ENCODE data around the gene HOXA4. TPM values are rescaled to one million over a fixed set of nuclear protein-coding genes. Genes with fewer than 3 reads are reported as not detected.

HOXA4 gene
- total and polyA plus RNA-seq, 7 experiments from 2014 or later = 0.41 TPM; not detected in 6

DNA sequence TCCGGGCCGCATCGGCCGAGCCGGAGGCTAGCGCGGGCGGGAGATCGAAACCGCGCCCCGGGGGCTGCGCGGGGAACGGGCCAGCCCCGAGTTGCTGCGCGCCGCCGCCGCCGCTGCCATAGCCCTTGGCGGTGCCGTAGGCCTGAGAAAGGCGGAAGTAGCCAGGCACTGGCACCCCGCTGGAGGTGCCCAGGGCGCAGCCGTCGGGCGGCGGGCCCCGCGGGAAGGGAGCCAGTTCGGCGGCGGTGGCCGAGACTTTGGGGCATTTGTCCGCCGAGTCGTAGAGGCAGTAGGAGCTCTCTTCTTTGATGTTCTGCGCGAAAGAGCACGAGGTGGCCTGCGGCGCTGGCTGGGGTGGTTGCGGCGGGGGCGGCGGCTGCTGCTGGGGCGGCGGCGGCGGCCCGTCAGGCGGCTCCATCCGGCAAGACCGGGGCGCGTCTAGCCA lies 43.0 kb upstream of the HOXA4 start:
- Histone ChIP-seq H3K27ac (ENCODE audit: low read depth, low read length) (no peak overlapping the region), H3K4me3 (ENCODE audit: low read length) (peak overlapping the region; percentile 36), H3K4me1 (ENCODE audit: control insufficient read depth in 2 of 2, insufficient read depth in 2 of 2, low read length in 2 of 2) (peaks cover 16 to 21% of the 10 kb centered on the region in 2 donors), H3K27me3 (ENCODE audit: control insufficient read depth in 2 of 2, insufficient read depth in 2 of 2, low read length in 2 of 2) (peaks cover 27 to 59% of the 10 kb centered on the region in 2 donors), H3K9me3 (ENCODE audit: control insufficient read depth in 2 of 3, low read length in 3 of 3) (no peaks in the 10 kb centered on the region), H3K36me3 (ENCODE audit: control insufficient read depth in 2 of 3, insufficient read depth in 3 of 3, low read length in 3 of 3) (no peaks in the 10 kb centered on the region)
- POLR2A ChIA-PET = interaction anchor here (1.1 to 1.8 kb wide), 3 partner anchors 17 to 26 kb away, joined by 3 to 4 read pairs (median 4); partner anchors contain the start of gene HOXA7
- peaks cover 13 to 38% (median 22%) of the 10 kb centered on the region in 7 donors for H3K4me1 Mint-ChIP-seq
- H3K27ac Mint-ChIP-seq = no peak overlapping the region
- peak overlapping the region in 3 of 10 donors; percentile 49 to 79 (median 75) for H3K4me3 Mint-ChIP-seq
- H3K9me3 Mint-ChIP-seq = peaks cover 0 to 16% (median 2%) of the 10 kb centered on the region in 11 donors
- ATAC-seq (peak; percentile 81), DNase-seq (peak in 3 of 9 donors; percentile 47 to 51 (median 51))
- CTCF ChIA-PET = interaction anchor here (0.9 kb wide), 1 partner anchor 9 kb away, joined by 4 read pairs; no protein-coding TSS in a partner anchor
- intact Hi-C loops (cut with micrococcal nuclease) = loop anchor here (1.0 to 5.0 kb wide), 5 partner anchors 12 to 971 kb away; partner anchors contain the start of genes CBX3 (in 1 of the 2), HNRNPA2B1 (in 1 of the 2) and HOXA7 (in 1 of the 2)
- peaks cover 0 to 4% (median 0%) of the 10 kb centered on the region in 5 donors for H3K36me3 Mint-ChIP-seq
- H3K27me3 Mint-ChIP-seq = peaks cover 61 to 70% (median 67%) of the 10 kb centered on the region in 5 donors

- Mint-ChIP-seq H3K27ac (peak overlapping the region in 1 of 9 donors; percentile 86), H3K36me3 (peaks cover 0 to 5% (median 0%) of the 10 kb centered on the region in 5 donors), H3K27me3 (peaks cover 59 to 69% (median 67%) of the 10 kb centered on the region in 5 donors), H3K4me1 (peaks cover 14 to 43% (median 23%) of the 10 kb centered on the region in 7 donors), H3K9me3 (peaks cover 0 to 18% (median 2%) of the 10 kb centered on the region in 11 donors), H3K4me3 (peak overlapping the region in 9 of 10 donors; percentile 23 to 79 (median 69))
- Histone ChIP-seq H3K9me3 (ENCODE audit: control insufficient read depth in 2 of 3, low read length in 3 of 3) (no peaks in the 10 kb centered on the region), H3K36me3 (ENCODE audit: control insufficient read depth in 2 of 3, insufficient read depth in 3 of 3, low read length in 3 of 3) (no peaks in the 10 kb centered on the region), H3K4me3 (ENCODE audit: low read length) (peak overlapping the region; percentile 36), H3K27me3 (ENCODE audit: control insufficient read depth in 2 of 2, insufficient read depth in 2 of 2, low read length in 2 of 2) (peaks cover 32 to 65% of the 10 kb centered on the region in 2 donors), H3K4me1 (ENCODE audit: control insufficient read depth in 2 of 2, insufficient read depth in 2 of 2, low read length in 2 of 2) (peaks cover 16 to 25% of the 10 kb centered on the region in 2 donors), H3K27ac (ENCODE audit: low read depth, low read length) (no peak overlapping the region)
- POLR2A ChIA-PET = interaction anchor here (1.1 to 1.8 kb wide), 2 partner anchors 16 to 19 kb away, joined by 3 to 4 read pairs; partner anchors contain the start of gene HOXA7
- intact Hi-C loops (cut with micrococcal nuclease) = loop anchor here (1.0 to 5.0 kb wide), 5 partner anchors 12 to 971 kb away; partner anchors contain the start of genes CBX3 (in 1 of the 2), HNRNPA2B1 (in 1 of the 2) and HOXA7 (in 1 of the 2)
- CTCF ChIA-PET = interaction anchor here (0.9 kb wide), 1 partner anchor 10 kb away, joined by 4 read pairs; no protein-coding TSS in a partner anchor
- ATAC-seq = peak; percentile 15
- peak in 2 of 9 donors; percentile 23 to 40 for DNase-seq
Observed at GRCh38 chr7:27172823-27173510, 42.4 kb upstream of the HOXA4 start.

GRCh38 chr7:27172315-27172774 lies 41.8 kb upstream of the HOXA4 start:
- peaks cover 60 to 69% (median 68%) of the 10 kb centered on the region in 5 donors for H3K27me3 Mint-ChIP-seq
- peaks cover 14 to 50% (median 23%) of the 10 kb centered on the region in 7 donors for H3K4me1 Mint-ChIP-seq
- intact Hi-C loops (cut with micrococcal nuclease) = loop anchor here (2.0 to 5.0 kb wide), 4 partner anchors 14 to 970 kb away; partner anchors contain the start of genes CBX3 (in 1 of the 2), HNRNPA2B1 (in 1 of the 2) and HOXA7 (in 1 of the 2)
- peak overlapping the region; percentile 39 to 79 (median 69) for H3K4me3 Mint-ChIP-seq
- no peaks in the 10 kb centered on the region for H3K36me3 ChIP-seq (ENCODE audit: control insufficient read depth in 2 of 3, insufficient read depth in 3 of 3, low read length in 3 of 3)
- peaks cover 16 to 25% of the 10 kb centered on the region in 2 donors for H3K4me1 ChIP-seq (ENCODE audit: control insufficient read depth in 2 of 2, insufficient read depth in 2 of 2, low read length in 2 of 2)
- peak in 2 of 9 donors; percentile 23 to 26 for DNase-seq
- no peak overlapping the region for H3K4me3 ChIP-seq (ENCODE audit: low read length)
- peaks cover 0 to 21% (median 2%) of the 10 kb centered on the region in 11 donors for H3K9me3 Mint-ChIP-seq
- H3K9me3 ChIP-seq (ENCODE audit: control insufficient read depth in 2 of 3, low read length in 3 of 3) = no peaks in the 10 kb centered on the region
- peaks cover 0 to 5% (median 0%) of the 10 kb centered on the region in 5 donors for H3K36me3 Mint-ChIP-seq
- POLR2A ChIA-PET = interaction anchor here (1.1 to 1.8 kb wide), 2 partner anchors 16 to 18 kb away, joined by 3 to 4 read pairs; partner anchors contain the start of gene HOXA7
- ATAC-seq = no peak
- no peak overlapping the region for H3K27ac ChIP-seq (ENCODE audit: low read depth, low read length)
- H3K27me3 ChIP-seq (ENCODE audit: control insufficient read depth in 2 of 2, insufficient read depth in 2 of 2, low read length in 2 of 2) = peaks cover 38 to 71% of the 10 kb centered on the region in 2 donors
- H3K27ac Mint-ChIP-seq = peak overlapping the region in 5 of 9 donors; percentile 70 to 86 (median 75)
- CTCF ChIA-PET = no interaction called here

GRCh38 chr7:27171637-27172314 lies 41.2 kb upstream of the HOXA4 start:
- Histone ChIP-seq H3K27me3 (ENCODE audit: control insufficient read depth in 2 of 2, insufficient read depth in 2 of 2, low read length in 2 of 2) (peaks cover 42 to 77% of the 10 kb centered on the region in 2 donors), H3K27ac (ENCODE audit: low read depth, low read length) (no peak overlapping the region), H3K4me1 (ENCODE audit: control insufficient read depth in 2 of 2, insufficient read depth in 2 of 2, low read length in 2 of 2) (peaks cover 16 to 29% of the 10 kb centered on the region in 2 donors), H3K9me3 (ENCODE audit: control insufficient read depth in 2 of 3, low read length in 3 of 3) (no peaks in the 10 kb centered on the region), H3K4me3 (ENCODE audit: low read length) (no peak overlapping the region), H3K36me3 (ENCODE audit: control insufficient read depth in 2 of 3, insufficient read depth in 3 of 3, low read length in 3 of 3) (no peaks in the 10 kb centered on the region)
- Mint-ChIP-seq H3K4me3 (peak overlapping the region; percentile 39 to 79 (median 69)), H3K4me1 (peaks cover 18 to 55% (median 27%) of the 10 kb centered on the region in 7 donors), H3K27ac (peak overlapping the region in 6 of 9 donors; percentile 23 to 87 (median 74)), H3K36me3 (peaks cover 0 to 5% (median 0%) of the 10 kb centered on the region in 5 donors), H3K27me3 (peaks cover 65 to 74% (median 69%) of the 10 kb centered on the region in 5 donors), H3K9me3 (peaks cover 0 to 21% (median 2%) of the 10 kb centered on the region in 11 donors)
- ChIA-PET CTCF (no interaction called here), POLR2A (interaction anchor here (1.8 kb wide), 1 partner anchor 18 kb away, joined by 4 read pairs; no protein-coding TSS in a partner anchor)
- DNase-seq (peak in 2 of 9 donors; percentile 10 to 17), ATAC-seq (no peak)
- intact Hi-C loops (cut with micrococcal nuclease) = loop anchor here (2.0 to 5.0 kb wide), 6 partner anchors 13 to 1311 kb away; partner anchors contain the start of genes CBX3 (in 1 of the 2), HNRNPA2B1 (in 1 of the 2), HOXA11 (in 1 of the 2) and HOXA7 (in 1 of the 2)

GRCh38 chr7:27171325-27171636 lies 40.7 kb upstream of the HOXA4 start:
- H3K27me3 Mint-ChIP-seq = peaks cover 64 to 75% (median 68%) of the 10 kb centered on the region in 5 donors
- peak overlapping the region in 9 of 10 donors; percentile 7 to 78 (median 62) for H3K4me3 Mint-ChIP-seq
- intact Hi-C loops (cut with micrococcal nuclease) = loop anchor here (2.0 to 5.0 kb wide), 3 partner anchors 14 to 1310 kb away; partner anchors contain the start of genes CBX3 (in 1 of the 2), HNRNPA2B1 (in 1 of the 2) and HOXA11 (in 1 of the 2)
- Histone ChIP-seq H3K4me1 (ENCODE audit: control insufficient read depth in 2 of 2, insufficient read depth in 2 of 2, low read length in 2 of 2) (peaks cover 16 to 34% of the 10 kb centered on the region in 2 donors), H3K27me3 (ENCODE audit: control insufficient read depth in 2 of 2, insufficient read depth in 2 of 2, low read length in 2 of 2) (peaks cover 46 to 82% of the 10 kb centered on the region in 2 donors), H3K4me3 (ENCODE audit: low read length) (no peak overlapping the region), H3K36me3 (ENCODE audit: control insufficient read depth in 2 of 3, insufficient read depth in 3 of 3, low read length in 3 of 3) (no peaks in the 10 kb centered on the region), H3K27ac (ENCODE audit: low read depth, low read length) (no peak overlapping the region), H3K9me3 (ENCODE audit: control insufficient read depth in 2 of 3, low read length in 3 of 3) (no peaks in the 10 kb centered on the region)
- DNase-seq (peak in 1 of 9 donors; percentile 12), ATAC-seq (no peak)
- peaks cover 0 to 21% (median 2%) of the 10 kb centered on the region in 11 donors for H3K9me3 Mint-ChIP-seq
- H3K36me3 Mint-ChIP-seq = peaks cover 0 to 5% (median 0%) of the 10 kb centered on the region in 5 donors
- CTCF ChIA-PET = no interaction called here
- H3K27ac Mint-ChIP-seq = peak overlapping the region in 6 of 9 donors; percentile 23 to 87 (median 70)
- peaks cover 18 to 59% (median 31%) of the 10 kb centered on the region in 7 donors for H3K4me1 Mint-ChIP-seq
- POLR2A ChIA-PET = no interaction called here

Measured in naive thymus-derived CD4-positive, alpha-beta T cell (primary cell).